ENCODE measurements around the gene STXBP4. TPM values are rescaled to one million over a fixed set of nuclear protein-coding genes. Genes with fewer than 3 reads are reported as not detected.

Gene STXBP4
- total and polyA plus RNA-seq, 2 donors (not counting 3 experiments of a cell fraction or from before 2014, with no cell fraction given), result 1.9 to 12.9 TPM

- no peaks in the 10 kb centered on the region for H3K9me3 ChIP-seq (replicated peaks; ENCODE audit: control insufficient read depth, insufficient read depth, low read length)
- H2AFZ ChIP-seq (ENCODE audit: low read depth, low read length), result no peak overlapping the region
- ChIA-PET POLR2A (no interaction called here), CTCF (interaction anchor here (0.8 kb wide), 1 partner anchor 42 kb away, joined by 3 read pairs; no protein-coding TSS in a partner anchor)
- no peak for TF ChIP-seq MYC (IDR thresholded peaks at IDR 0.05; ENCODE audit: low read depth, low read length)
- TF ChIP-seq POLR2AphosphoS5 (IDR thresholded peaks at IDR 0.05; ENCODE audit: insufficient read depth, low read depth, low read length), result no peak
- no peak for TF ChIP-seq GATA2 (IDR thresholded peaks at IDR 0.05; ENCODE audit: insufficient read depth, insufficient read length, low read depth, low read length)
- TF ChIP-seq POLR2A (IDR thresholded peaks at IDR 0.05; ENCODE audit: low read depth, low read length), result no peak
- TF ChIP-seq CTCF (IDR thresholded peaks at IDR 0.05; ENCODE audit: extremely low read depth in 1 of 2, insufficient read depth in 1 of 2, low read depth in 1 of 2, low read length in 2 of 2), result no peak
- TF ChIP-seq EZH2 (IDR thresholded peaks at IDR 0.05; ENCODE audit: borderline replicate concordance, low read depth, low read length, severe bottlenecking), result no peak
- TF ChIP-seq JUN (IDR thresholded peaks at IDR 0.05; ENCODE audit: borderline replicate concordance, insufficient read depth, insufficient read length, low read depth), result no peak
- TF ChIP-seq, protein P1, sequence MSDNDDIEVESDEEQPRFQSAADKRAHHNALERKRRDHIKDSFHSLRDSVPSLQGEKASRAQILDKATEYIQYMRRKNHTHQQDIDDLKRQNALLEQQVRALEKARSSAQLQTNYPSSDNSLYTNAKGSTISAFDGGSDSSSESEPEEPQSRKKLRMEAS (IDR thresholded peaks at IDR 0.05; ENCODE audit: insufficient read depth, insufficient read length), result no peak
- TF ChIP-seq FOS (IDR thresholded peaks at IDR 0.05; ENCODE audit: borderline replicate concordance, insufficient read depth, low read length), result no peak
- no peaks in the 10 kb centered on the region for H3K36me3 ChIP-seq (ENCODE audit: control insufficient read depth in 2 of 2, extremely low read depth in 1 of 2, insufficient read depth in 2 of 2, low read length in 2 of 2)
- no TSS peak for BruUV-seq (replicated peaks)
- no peaks in the 10 kb centered on the region for H3K79me2 ChIP-seq (ENCODE audit: control insufficient read depth, insufficient read depth, low read length)
- no peaks in the 10 kb centered on the region for H3K27me3 ChIP-seq (ENCODE audit: control insufficient read depth in 2 of 2, insufficient read depth in 2 of 2, low read length in 2 of 2)
- no peak for DNase-seq (ENCODE audit: low read depth, low spot score)
- peaks cover 16% of the 10 kb centered on the region for H3K4me1 ChIP-seq (ENCODE audit: control insufficient read depth, extremely low read depth, insufficient read depth, low read length)
- no peak overlapping the region for H3K4me3 ChIP-seq (replicated peaks in 1 of 3; ENCODE audit: insufficient read depth in 1 of 3, low read depth in 1 of 3, low read length in 3 of 3)
- H3K9ac ChIP-seq (replicated peaks; ENCODE audit: extremely low read depth, insufficient read depth, low read length), result no peak overlapping the region
- dilution Hi-C loops (cut with MboI; ENCODE audit: extremely low pct_ligation_motif_present, low sequenced_read_pairs), result no loop called here
- no peak for FAIRE-seq
- no peak overlapping the region for H3K4me2 ChIP-seq (ENCODE audit: insufficient read depth, low read length)
- no peaks in the 10 kb centered on the region for H4K20me1 ChIP-seq (replicated peaks; ENCODE audit: control insufficient read depth, extremely low read depth, insufficient read depth, low read length)
- intact Hi-C loops (cut with micrococcal nuclease), result loop anchor here (2.0 to 5.0 kb wide), 2 partner anchors 63 to 86 kb away; partner anchors contain the start of gene HLF
- no peak overlapping the region for H3K27ac ChIP-seq (ENCODE audit: insufficient read depth, low read depth, low read length)
- no peaks in the 10 kb centered on the region for H3K9me1 ChIP-seq (replicated peaks; ENCODE audit: control insufficient read depth, extremely low read depth, insufficient read depth, low read length)
Observed at GRCh38 chr17:55175788-55176427, 207.3 kb downstream of the STXBP4 start.
